Measurements from ENCODE around the gene CCDC181.

- TF ChIP-seq CTCF (IDR thresholded peaks at IDR 0.05), result no peak
- TF ChIP-seq POLR2A (IDR thresholded peaks at IDR 0.05), result no peak
- no peak for TF ChIP-seq POLR2AphosphoS5 (IDR thresholded peaks at IDR 0.05)
Measured at GRCh38 chr1:169361281-169361680, 66.0 kb downstream of the CCDC181 start.
